Measurements from ENCODE around the gene EP400.

DNA sequence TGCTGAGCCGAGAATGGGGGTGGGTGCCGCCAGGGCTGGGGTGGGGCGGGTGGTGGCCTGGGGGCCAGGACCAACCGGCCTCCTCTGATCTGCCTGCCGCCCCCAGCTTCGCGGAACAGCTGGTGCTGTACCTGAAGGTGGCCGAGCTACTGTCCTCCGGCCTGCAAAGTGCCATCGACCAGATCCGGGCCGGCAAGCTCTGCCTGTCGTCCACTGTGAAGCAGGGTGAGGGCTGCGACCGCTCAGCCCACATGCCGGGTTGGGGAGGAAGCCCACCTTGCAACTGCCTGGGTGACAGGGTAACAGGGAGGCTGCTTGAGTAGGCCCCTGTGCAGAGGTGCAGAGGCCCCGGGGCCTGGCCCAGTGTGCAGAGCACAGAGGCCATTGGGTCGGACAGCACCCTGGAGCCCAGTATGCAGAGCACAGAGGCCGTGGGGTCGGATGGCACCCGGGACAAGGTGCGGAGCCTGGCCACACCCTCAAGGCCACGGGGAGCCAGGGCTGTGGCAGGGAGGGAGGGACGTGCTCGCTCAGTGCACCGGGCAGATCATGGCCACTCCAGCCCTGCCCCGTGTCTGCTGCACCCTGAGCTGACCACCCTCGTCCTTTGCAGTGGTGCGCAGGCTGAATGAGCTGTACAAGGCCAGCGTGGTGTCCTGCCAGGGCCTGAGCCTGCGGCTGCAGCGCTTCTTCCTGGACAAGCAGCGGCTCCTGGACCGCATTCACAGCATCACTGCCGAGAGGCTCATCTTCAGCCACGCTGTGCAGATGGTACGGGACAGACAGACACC, 30.2 kb upstream of the EP400 start:
- no peak for TF ChIP-seq EZH2 (IDR thresholded peaks at IDR 0.05)
- no peak for TF ChIP-seq POLR2AphosphoS5 (IDR thresholded peaks at IDR 0.05; ENCODE audit: borderline replicate concordance, low read depth, low read length)

All from SK-N-MC (cell line).